CD4-positive, alpha-beta memory T cell (primary cell): Measurements from ENCODE around the gene VASH1. TPM values are rescaled to one million over a fixed set of nuclear protein-coding genes. Genes with fewer than 3 reads are reported as not detected.

Experiments used
- CTCF ChIA-PET: fragments of 350-600 bp; sonication (Branson Sonifier 250); formaldehyde crosslinking; loops from one replicate; lab custom pipeline; 2021; ENCODE audit warnings: inconsistent platforms; ENCODE audit not compliant: partially characterized antibody; lab: Charles Lee
- POLR2A ChIA-PET: fragments of 350-600 bp; sonication (Branson Sonifier 250); formaldehyde crosslinking; loops from one replicate; lab custom pipeline; 2021; ENCODE audit not compliant: partially characterized antibody; lab: Charles Lee
- DNase-seq, 5 donors: peaks; one replicate each; pipeline versions ENCODE4 v3.0.0 to v3.0.0-alpha.2; 2020 to 2022; ENCODE audit warnings: mixed read lengths in 1 of 5
- H3K27ac ChIP-seq: one replicate; pipeline ENCODE4 v1.7.0; 2013; ENCODE audit warnings: low read depth, low read length
- H3K27me3 ChIP-seq: 2 replicates; pipeline ENCODE4 v1.7.0; 2013; ENCODE audit warnings: mild to moderate bottlenecking, low read length, moderate library complexity; ENCODE audit not compliant: insufficient read depth
- H3K36me3 ChIP-seq: 2 replicates; pipeline ENCODE4 v1.7.0; 2013; ENCODE audit warnings: mild to moderate bottlenecking, low read length, moderate library complexity; ENCODE audit not compliant: insufficient read depth
- H3K4me1 ChIP-seq: 2 replicates; pipeline ENCODE4 v1.7.0; 2013; ENCODE audit warnings: mild to moderate bottlenecking, low read length, moderate library complexity; ENCODE audit not compliant: insufficient read depth
- H3K4me3 ChIP-seq, 2 donors: one replicate each; pipeline ENCODE4 v1.7.0; 2013; ENCODE audit warnings: low read length in 2 of 2, mild to moderate bottlenecking in 1 of 2
- H3K9me3 ChIP-seq, 2 donors: one replicate each; pipeline ENCODE4 v1.7.0; 2013; ENCODE audit warnings: low read length in 2 of 2, control low read depth in 1 of 2; ENCODE audit not compliant: control insufficient read depth in 1 of 2
- H3K27ac Mint-ChIP-seq, 7 donors: one replicate each; pipeline ENCODE4 v1.8.0; 2020 to 2021; ENCODE audit warnings: mixed read lengths in 7 of 7, mild to moderate bottlenecking in 6 of 7, inconsistent platforms in 3 of 7, moderate library complexity in 3 of 7
- H3K27me3 Mint-ChIP-seq, 2 donors: one replicate each; pipeline ENCODE4 v1.8.0; 2020 to 2021; ENCODE audit warnings: mixed read lengths in 2 of 2
- H3K36me3 Mint-ChIP-seq, 2 donors: one replicate each; pipeline ENCODE4 v1.8.0; 2020 to 2021; ENCODE audit warnings: mixed read lengths in 2 of 2, inconsistent platforms in 1 of 2, mild to moderate bottlenecking in 1 of 2
- H3K4me1 Mint-ChIP-seq, 4 donors: one replicate each; pipeline ENCODE4 v1.8.0; 2020 to 2021; ENCODE audit warnings: mixed read lengths in 4 of 4, mild to moderate bottlenecking in 1 of 4
- H3K4me3 Mint-ChIP-seq, 8 donors: one replicate each; pipeline ENCODE4 v1.8.0; 2020 to 2021; ENCODE audit warnings: mixed read lengths in 8 of 8, mild to moderate bottlenecking in 7 of 8, moderate library complexity in 6 of 8, inconsistent platforms in 3 of 8
- H3K9me3 Mint-ChIP-seq, 8 donors: one replicate each; pipeline ENCODE4 v1.8.0; 2020 to 2021; ENCODE audit warnings: mixed read lengths in 8 of 8, mild to moderate bottlenecking in 5 of 8, inconsistent platforms in 3 of 8, moderate library complexity in 1 of 8
- intact Hi-C: fragments of 100-400 bp; cut with micrococcal nuclease; formaldehyde crosslinking; loops from one replicate; pipeline ENCODE4 v1.15.1; 2023
- polyA plus RNA-seq, 2 donors: library from polyadenylated mRNA; unstranded; fragments of 300-500 nt; fragmentation: Illumina TruSeq; gene quantifications; one replicate each; pipeline ENCODE4 v1.2.3, GENCODE V29; 2021
- total RNA-seq, 2 experiments: library from RNA; stranded (reverse); gene quantifications; one replicate each; pipeline ENCODE4 v1.2.3, GENCODE V29; 2021

Gene VASH1
- total and polyA plus RNA-seq, 4 experiments from 2014 or later, result 0.59 to 12.6 (median 5.6) TPM

- Mint-ChIP-seq H3K9me3 (no peaks in the 10 kb centered on the region), H3K4me3 (no peak overlapping the region), H3K27ac (peak overlapping the region in 1 of 7 donors; percentile 70), H3K36me3 (no peaks in the 10 kb centered on the region), H3K4me1 (peaks cover 7 to 20% (median 15%) of the 10 kb centered on the region in 4 donors), H3K27me3 (no peaks in the 10 kb centered on the region)
- intact Hi-C loops, result no loop called here
- Histone ChIP-seq H3K36me3 (no peaks in the 10 kb centered on the region), H3K4me3 (no peak overlapping the region), H3K9me3 (no peaks in the 10 kb centered on the region), H3K27me3 (no peaks in the 10 kb centered on the region), H3K4me1 (peaks cover 26% of the 10 kb centered on the region), H3K27ac (no peak overlapping the region)
- no peak for DNase-seq
- ChIA-PET POLR2A (no interaction called here), CTCF (interaction anchor here (4.0 kb wide), 1 partner anchor 12 kb away, joined by 30 read pairs; no protein-coding TSS in a partner anchor)
Measured at GRCh38 chr14:76771437-76771980, 10.2 kb downstream of the VASH1 start.

GRCh38 chr14:76772300-76773187 is 11.3 kb downstream of the VASH1 start:
- intact Hi-C loops, result no loop called here
- no peaks in the 10 kb centered on the region for H3K9me3 Mint-ChIP-seq
- ChIA-PET POLR2A (interaction anchor here (1.4 kb wide), 1 partner anchor 41 kb away, joined by 3 read pairs; the partner anchor contains the start of gene ANGEL1), CTCF (interaction anchor here (4.0 kb wide), 1 partner anchor 11 kb away, joined by 30 read pairs; no protein-coding TSS in a partner anchor)
- no peak for DNase-seq
- Histone ChIP-seq H3K27ac (no peak overlapping the region), H3K27me3 (no peaks in the 10 kb centered on the region), H3K9me3 (no peaks in the 10 kb centered on the region), H3K4me3 (no peak overlapping the region), H3K36me3 (no peaks in the 10 kb centered on the region), H3K4me1 (peaks cover 23% of the 10 kb centered on the region)
- H3K4me3 Mint-ChIP-seq, result no peak overlapping the region
- no peaks in the 10 kb centered on the region for H3K36me3 Mint-ChIP-seq
- H3K27ac Mint-ChIP-seq, result peak overlapping the region in 1 of 7 donors; percentile 15
- no peaks in the 10 kb centered on the region for H3K27me3 Mint-ChIP-seq
- H3K4me1 Mint-ChIP-seq, result peaks cover 7 to 22% (median 16%) of the 10 kb centered on the region in 4 donors

GRCh38 chr14:76773188-76773885 is 12.1 kb downstream of the VASH1 start:
- no peak overlapping the region for H3K27ac Mint-ChIP-seq
- Histone ChIP-seq H3K9me3 (no peaks in the 10 kb centered on the region), H3K4me3 (no peak overlapping the region), H3K27me3 (no peaks in the 10 kb centered on the region), H3K36me3 (no peaks in the 10 kb centered on the region), H3K4me1 (peaks cover 16% of the 10 kb centered on the region), H3K27ac (no peak overlapping the region)
- peaks cover 4 to 15% (median 9%) of the 10 kb centered on the region in 4 donors for H3K4me1 Mint-ChIP-seq
- no peaks in the 10 kb centered on the region for H3K36me3 Mint-ChIP-seq
- no peaks in the 10 kb centered on the region for H3K9me3 Mint-ChIP-seq
- no peak for DNase-seq
- POLR2A ChIA-PET, result interaction anchor here (1.4 kb wide), 1 partner anchor 40 kb away, joined by 3 read pairs; the partner anchor contains the start of gene ANGEL1
- intact Hi-C loops, result no loop called here
- CTCF ChIA-PET, result interaction anchor here (4.0 kb wide), 1 partner anchor 10 kb away, joined by 30 read pairs; no protein-coding TSS in a partner anchor
- H3K4me3 Mint-ChIP-seq, result no peak overlapping the region
- no peaks in the 10 kb centered on the region for H3K27me3 Mint-ChIP-seq

GRCh38 chr14:76773956-76774820 is 12.9 kb downstream of the VASH1 start:
- H3K4me1 Mint-ChIP-seq, result peaks cover 0 to 6% (median 2%) of the 10 kb centered on the region in 4 donors
- DNase-seq, result no peak

GRCh38 chr14:76774821-76775694 is 13.8 kb downstream of the VASH1 start:
- ChIA-PET CTCF (interaction anchor here (1.7 kb wide), 1 partner anchor 65 kb away, joined by 5 read pairs; no protein-coding TSS in a partner anchor), POLR2A (no interaction called here)
- Histone ChIP-seq H3K27ac (no peak overlapping the region), H3K9me3 (no peaks in the 10 kb centered on the region), H3K4me3 (no peak overlapping the region), H3K27me3 (no peaks in the 10 kb centered on the region), H3K36me3 (no peaks in the 10 kb centered on the region), H3K4me1 (no peaks in the 10 kb centered on the region)
- H3K36me3 Mint-ChIP-seq, result peaks cover 0 to under 1% of the 10 kb centered on the region in 2 donors
- no peaks in the 10 kb centered on the region for H3K27me3 Mint-ChIP-seq
- H3K4me1 Mint-ChIP-seq, result peaks cover 0 to 5% (median 1%) of the 10 kb centered on the region in 4 donors
- H3K9me3 Mint-ChIP-seq, result no peaks in the 10 kb centered on the region
- H3K4me3 Mint-ChIP-seq, result no peak overlapping the region
- peak overlapping the region in 4 of 7 donors; percentile 11 to 76 (median 44) for H3K27ac Mint-ChIP-seq
- no peak for DNase-seq
- intact Hi-C loops, result no loop called here

More at GRCh38 chr14:76773956-76774820, 12.9 kb downstream of the VASH1 start:
- Histone ChIP-seq H3K4me1 (peaks cover 7% of the 10 kb centered on the region), H3K27me3 (no peaks in the 10 kb centered on the region), H3K4me3 (no peak overlapping the region), H3K36me3 (no peaks in the 10 kb centered on the region), H3K9me3 (no peaks in the 10 kb centered on the region), H3K27ac (no peak overlapping the region)
- CTCF ChIA-PET, result interaction anchor here (1.7 kb wide), 1 partner anchor 64 kb away, joined by 5 read pairs; no protein-coding TSS in a partner anchor
- H3K9me3 Mint-ChIP-seq, result no peaks in the 10 kb centered on the region
- no peaks in the 10 kb centered on the region for H3K27me3 Mint-ChIP-seq
- peak overlapping the region in 2 of 7 donors; percentile 22 to 49 for H3K27ac Mint-ChIP-seq
- no peak overlapping the region for H3K4me3 Mint-ChIP-seq
- POLR2A ChIA-PET, result no interaction called here
- no peaks in the 10 kb centered on the region for H3K36me3 Mint-ChIP-seq
- intact Hi-C loops, result no loop called here
